Breast epithelium (tissue), 3 donors: Measurements from ENCODE around the gene CSRP2.

ENCODE experiments used
- CTCF ChIP-seq, 3 donors: fragments of 450-650 bp; IDR thresholded peaks; one replicate each; pipeline ENCODE4 v1.5.1; 2016 to 2017; ENCODE audit warnings: antibody characterized with exemption in 3 of 3, mild to moderate bottlenecking in 3 of 3, moderate library complexity in 3 of 3
- POLR2A ChIP-seq: fragments of 450-650 bp; IDR thresholded peaks from one replicate; pipeline ENCODE4 v1.6.1; 2016; ENCODE audit warnings: antibody characterized with exemption, mild to moderate bottlenecking, moderate library complexity
- POLR2AphosphoS5 ChIP-seq, 3 donors: sonication (generic); formaldehyde crosslinking; IDR thresholded peaks; one replicate each; pipeline ENCODE4 v1.6.1; 2017; ENCODE audit warnings: antibody characterized with exemption in 3 of 3

GRCh38 chr12:76874027-76874426, 4.8 kb downstream of the CSRP2 start:
- no peak for TF ChIP-seq CTCF (IDR thresholded peaks at IDR 0.05)
- no peak for TF ChIP-seq POLR2A
- TF ChIP-seq POLR2AphosphoS5 (IDR thresholded peaks at IDR 0.05) = no peak
